ENCODE data around the gene FBXW11.

GRCh38 chr5:171989946-171990712 lies 16.3 kb downstream of the FBXW11 start:
- TF ChIP-seq CTCF (IDR thresholded peaks at IDR 0.05) = no peak
- no peak for TF ChIP-seq POLR2A (IDR thresholded peaks at IDR 0.05)
